Stimulated activated naive CD4-positive, alpha-beta T cell treated with Interleukin-2 at 50 U/mL for 16 hours (primary cell): ENCODE data around the gene AJM1.
"Not testable (repeated sequence)": the region's sequence is repeated elsewhere in the genome, so short reads cannot be mapped to it uniquely, and the experiment has no call there.

ENCODE experiments used
- DNase-seq: peaks from one replicate; lab custom pipeline; 2025; lab: John Stamatoyannopoulos, UW

AJM1 gene

GRCh38 chr9:136856541-136857141, 14.4 kb downstream of the AJM1 start:
- no peak for DNase-seq

- DNase-seq, result no peak
Measured at GRCh38 chr9:136857166-136857565, 14.9 kb downstream of the AJM1 start.

- no peak for DNase-seq
Measured at GRCh38 chr9:136857581-136858412, 15.5 kb downstream of the AJM1 start.

GRCh38 chr9:136858452-136858843, 16.2 kb downstream of the AJM1 start:
- no peak for DNase-seq

- DNase-seq, result no peak
Measured at GRCh38 chr9:136858844-136859757, 16.8 kb downstream of the AJM1 start.

GRCh38 chr9:136860529-136860928, 18.3 kb downstream of the AJM1 start:
- DNase-seq, result no peak

- DNase-seq, result no peak
Measured at GRCh38 chr9:136860933-136861873, 18.9 kb downstream of the AJM1 start.

- no peak for DNase-seq
Measured at GRCh38 chr9:136861874-136862457, 19.7 kb downstream of the AJM1 start.

GRCh38 chr9:136862849-136863622, 20.8 kb downstream of the AJM1 start:
- DNase-seq, result no peak

- no peak for DNase-seq
Measured at GRCh38 chr9:136863623-136864273, 21.5 kb downstream of the AJM1 start.

GRCh38 chr9:136865041-136865767, 22.9 kb downstream of the AJM1 start:
- DNase-seq, result no peak

- no peak for DNase-seq
Measured at GRCh38 chr9:136865768-136866103, 23.5 kb downstream of the AJM1 start.

- DNase-seq, result not testable (repeated sequence)
Measured at GRCh38 chr9:136866898-136867421, 24.7 kb downstream of the AJM1 start.

- DNase-seq, result no peak
Measured at GRCh38 chr9:136867480-136867879, 25.2 kb downstream of the AJM1 start.

- DNase-seq, result no peak
Measured at GRCh38 chr9:136867917-136868316, 25.6 kb downstream of the AJM1 start.

- no peak for DNase-seq
Measured at GRCh38 chr9:136868644-136869043, 26.4 kb downstream of the AJM1 start.

- not testable (repeated sequence) for DNase-seq
Measured at GRCh38 chr9:136869611-136870010, 27.3 kb downstream of the AJM1 start.

GRCh38 chr9:136875155-136875554, 32.9 kb downstream of the AJM1 start:
- DNase-seq, result no peak

GRCh38 chr9:136876476-136876875, 34.2 kb downstream of the AJM1 start:
- DNase-seq, result no peak
